GM23338 (cell line): ENCODE data around the gene HIPK1. TPM values are rescaled to one million over a fixed set of nuclear protein-coding genes. Genes with fewer than 3 reads are reported as not detected.

ENCODE experiments used
- ATAC-seq: fragments of 200-7000 bp; cut with Tn5 transposase; 3 replicates; pipeline ENCODE4 v1.9.1; 2020
- DNase-seq: peaks from one replicate; pipeline ENCODE4 v3.0.0-alpha.2; 2015; ENCODE audit warnings: low spot score
- H2AFZ ChIP-seq: fragments of 200-600 bp; sonication (generic); 2 replicates; pipeline ENCODE4 v1.8.0; 2016; ENCODE audit warnings: antibody characterized with exemption, mild to moderate bottlenecking, moderate library complexity
- H3F3A ChIP-seq: fragments of 200-600 bp; sonication (generic); replicated peaks from 2 replicates; pipeline ENCODE4 v1.8.0; 2017; ENCODE audit warnings: antibody characterized with exemption, mixed run types, low read depth
- H3K27ac ChIP-seq: fragments of 200-600 bp; sonication (generic); 2 replicates; pipeline ENCODE4 v1.6.1; 2016; ENCODE audit warnings: low read depth
- H3K27me3 ChIP-seq: fragments of 200-600 bp; sonication (generic); 2 replicates; pipeline ENCODE4 v1.8.0; 2016; ENCODE audit warnings: mild to moderate bottlenecking, mixed run types, moderate library complexity; ENCODE audit not compliant: insufficient read depth
- H3K36me3 ChIP-seq: fragments of 200-600 bp; sonication (generic); 2 replicates; pipeline ENCODE4 v1.8.0; 2016; ENCODE audit warnings: mild to moderate bottlenecking; ENCODE audit not compliant: insufficient read depth
- H3K4me1 ChIP-seq: fragments of 200-600 bp; sonication (generic); 2 replicates; pipeline ENCODE4 v1.8.0; 2016; ENCODE audit warnings: mild to moderate bottlenecking, moderate library complexity; ENCODE audit not compliant: insufficient read depth
- H3K4me2 ChIP-seq: fragments of 200-600 bp; sonication (generic); 2 replicates; pipeline ENCODE4 v1.7.1; 2017; ENCODE audit warnings: mixed run types
- H3K4me3 ChIP-seq: fragments of 200-600 bp; sonication (generic); 2 replicates; pipeline ENCODE4 v1.6.1; 2016; ENCODE audit warnings: mixed run types
- H3K79me2 ChIP-seq: fragments of 200-600 bp; sonication (generic); replicated peaks from 2 replicates; pipeline ENCODE4 v1.8.0; 2017; ENCODE audit warnings: mild to moderate bottlenecking; ENCODE audit not compliant: insufficient read depth
- H3K9me2 ChIP-seq: fragments of 200-600 bp; sonication (generic); 2 replicates; pipeline ENCODE4 v1.8.0; 2017; ENCODE audit not compliant: insufficient read depth
- H4K20me1 ChIP-seq: fragments of 200-600 bp; sonication (generic); replicated peaks from 2 replicates; pipeline ENCODE4 v1.8.0; 2017; ENCODE audit warnings: mild to moderate bottlenecking; ENCODE audit not compliant: insufficient read depth
- H3K27ac Mint-ChIP-seq: 2 replicates; pipeline ENCODE4 v1.8.0; 2020; ENCODE audit warnings: inconsistent platforms, mild to moderate bottlenecking, moderate library complexity, mixed read lengths
- H3K27me3 Mint-ChIP-seq: 3 replicates; pipeline ENCODE4 v1.8.0; 2022; ENCODE audit warnings: low read depth, mild to moderate bottlenecking, moderate library complexity, mixed read lengths, inconsistent platforms; ENCODE audit not compliant: insufficient read depth, poor library complexity
- H3K36me3 Mint-ChIP-seq: 3 replicates; pipeline ENCODE4 v1.8.0; 2021; ENCODE audit warnings: low read depth, mild to moderate bottlenecking, inconsistent platforms, moderate library complexity, mixed read lengths
- H3K4me1 Mint-ChIP-seq: 3 replicates; pipeline ENCODE4 v1.8.0; 2020; ENCODE audit warnings: mild to moderate bottlenecking, inconsistent platforms, mixed read lengths
- H3K4me3 Mint-ChIP-seq: 3 replicates; pipeline ENCODE4 v1.8.0; 2021; ENCODE audit warnings: moderate library complexity, mild to moderate bottlenecking, inconsistent platforms, mixed read lengths
- H3K9me3 Mint-ChIP-seq: 3 replicates; pipeline ENCODE4 v1.8.0; 2020; ENCODE audit warnings: moderate library complexity, mild to moderate bottlenecking, inconsistent platforms, mixed read lengths
- CREB1 ChIP-seq: fragments of 250-450 bp; sonication (Bioruptor Pico); IDR thresholded peaks from 2 replicates; pipeline ENCODE4 v1.5.0; 2020; ENCODE audit warnings: low read depth, mild to moderate bottlenecking, moderate library complexity
- EZH2 ChIP-seq: fragments of 200-600 bp; sonication (generic); IDR thresholded peaks from one replicate; pipeline ENCODE4 v1.8.0; 2017; ENCODE audit warnings: antibody characterized with exemption, mild to moderate bottlenecking, low read depth; ENCODE audit not compliant: unreplicated experiment
- EZH2phosphoT487 ChIP-seq: fragments of 200-600 bp; sonication (generic); IDR thresholded peaks from one replicate; pipeline ENCODE4 v1.8.1; 2018; ENCODE audit warnings: antibody characterized with exemption; ENCODE audit not compliant: unreplicated experiment
- JUNB ChIP-seq: IDR thresholded peaks from one replicate; pipeline ENCODE4 v1.6.1; 2016; ENCODE audit warnings: antibody characterized with exemption; ENCODE audit not compliant: unreplicated experiment
- POLR2AphosphoS5 ChIP-seq: IDR thresholded peaks from 2 replicates; pipeline ENCODE4 v1.6.1; 2016; ENCODE audit warnings: antibody characterized with exemption, low read depth
- STAT1 ChIP-seq: IDR thresholded peaks from one replicate; pipeline ENCODE4 v1.6.1; 2016; ENCODE audit warnings: antibody characterized with exemption; ENCODE audit not compliant: unreplicated experiment
- ZNF114 ChIP-seq: fragments of 250-450 bp; sonication (Bioruptor Pico); IDR thresholded peaks from 2 replicates; pipeline ENCODE4 v1.5.0; 2020; ENCODE audit warnings: mild to moderate bottlenecking, moderate library complexity
- polyA plus RNA-seq: library from polyadenylated mRNA; unstranded; fragments of >200 nt; fragmentation: Nextera tagmentation; extraction: Ambion mirVana; gene quantifications from 2 replicates; pipeline ENCODE4 v1.2.1, GENCODE V29; 2016
- total RNA-seq: library from RNA; depleted of rRNA; stranded (reverse); fragments of >200 nt; shearing (Covaris generic); gene quantifications from 2 replicates; pipeline ENCODE4 v1.2.3, GENCODE V29; 2014
- TF ChIP-seq, protein P1 (sequence below): IDR thresholded peaks from 2 replicates; pipeline ENCODE4 v1.6.1; 2016; ENCODE audit warnings: antibody characterized with exemption
- TF ChIP-seq, protein P2 (sequence below), 2 experiments: fragments of 200-600 bp in 1 of 2; sonication (generic) in 1 of 2; conservative IDR thresholded peaks; 2 replicates each; pipeline versions ENCODE4 v1.5.1 to v1.6.1; 2016 to 2017; ENCODE audit warnings: antibody characterized with exemption in 2 of 2, low read depth in 2 of 2, mild to moderate bottlenecking in 2 of 2, moderate library complexity in 1 of 2
- TF ChIP-seq, protein P3 (sequence below): IDR thresholded peaks from one replicate; pipeline ENCODE4 v1.6.1; 2018; ENCODE audit warnings: antibody characterized with exemption; ENCODE audit not compliant: unreplicated experiment

HIPK1 gene
- total and polyA plus RNA-seq, 2 experiments from 2014 or later: 14.3 to 47.5 TPM

DNA sequence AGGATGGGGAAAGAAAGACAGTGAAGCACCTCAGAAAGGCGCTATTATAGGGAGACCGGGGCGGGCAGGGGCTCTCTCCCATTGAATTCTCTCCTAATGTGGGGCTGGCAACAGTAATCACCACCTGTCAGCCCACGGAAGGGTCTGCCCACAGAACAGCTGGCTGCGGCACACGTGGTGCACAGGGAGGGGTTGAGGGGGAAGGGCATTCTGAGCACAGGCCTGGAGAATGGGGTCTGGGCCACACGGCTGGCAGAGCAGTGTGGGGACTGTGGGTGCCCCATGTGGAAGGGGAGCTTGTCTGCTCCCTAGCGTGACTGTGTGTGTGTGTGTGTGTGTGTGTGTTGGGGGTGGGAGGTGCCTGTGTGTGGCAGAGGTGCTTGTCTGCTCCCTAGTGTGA is 54.3 kb downstream of the HIPK1 start:
- peaks cover 5% of the 10 kb centered on the region; the same call in 1 of the 2 replicates for H3F3A ChIP-seq
- no peak overlapping the region for H3K4me3 Mint-ChIP-seq
- H3K27ac Mint-ChIP-seq: no peak overlapping the region
- no peak for TF ChIP-seq EZH2
- no peaks in the 10 kb centered on the region for H3K9me2 ChIP-seq
- peaks cover 67% of the 10 kb centered on the region for H3K36me3 Mint-ChIP-seq
- H3K36me3 ChIP-seq: peaks cover 3% of the 10 kb centered on the region; the same call in 1 of the 2 replicates
- DNase-seq (no peak), ATAC-seq (no peak)
- no peak overlapping the region for H3K4me3 ChIP-seq
- H2AFZ ChIP-seq: no peak overlapping the region
- peaks cover 26% of the 10 kb centered on the region for H3K27me3 Mint-ChIP-seq
- no peak overlapping the region for H3K27ac ChIP-seq
- H3K27me3 ChIP-seq: no peaks in the 10 kb centered on the region
- peaks cover 44% of the 10 kb centered on the region for H3K9me3 Mint-ChIP-seq
- H3K4me2 ChIP-seq: no peak overlapping the region
- H3K4me1 Mint-ChIP-seq: peaks cover 54% of the 10 kb centered on the region
- peaks cover 28% of the 10 kb centered on the region for H3K4me1 ChIP-seq
- no peaks in the 10 kb centered on the region for H4K20me1 ChIP-seq
- H3K79me2 ChIP-seq: peaks cover 10% of the 10 kb centered on the region; the same call in 1 of the 2 replicates

DNA sequence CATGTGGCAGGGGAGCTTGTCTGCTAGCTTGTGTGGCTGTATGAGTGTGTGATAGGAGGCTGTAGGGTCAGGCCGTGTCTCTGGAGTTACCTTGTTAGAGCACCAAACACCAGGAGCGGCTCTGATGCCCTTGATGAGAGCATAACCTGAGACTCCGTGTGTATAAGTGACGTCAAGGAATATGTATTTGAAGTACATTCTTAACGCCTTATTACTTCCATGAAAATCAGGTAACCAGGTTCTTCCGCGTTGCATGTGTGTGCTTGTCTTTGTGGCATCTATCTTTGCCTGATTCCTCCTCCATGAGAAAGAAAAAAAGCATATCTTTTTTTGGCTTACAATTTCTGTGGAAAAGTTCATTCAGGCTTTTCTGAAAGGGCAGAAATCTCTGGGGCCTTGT is 54.7 kb downstream of the HIPK1 start:
- no peak for DNase-seq
- Histone ChIP-seq H3K4me2 (no peak overlapping the region), H3K27me3 (no peaks in the 10 kb centered on the region), H2AFZ (no peak overlapping the region), H3K4me1 (peaks cover 25% of the 10 kb centered on the region), H3K27ac (no peak overlapping the region), H3K4me3 (no peak overlapping the region), H3K9me2 (0 out of 2 replicates have a peak, but pooled peaks cover under 1% of the 10 kb centered on the region), H3K36me3 (peaks cover 3% of the 10 kb centered on the region; the same call in 1 of the 2 replicates), H3F3A (peaks cover 5% of the 10 kb centered on the region; the same call in 1 of the 2 replicates), H3K79me2 (peaks cover 10% of the 10 kb centered on the region; the same call in 1 of the 2 replicates), H4K20me1 (no peaks in the 10 kb centered on the region)
- Mint-ChIP-seq H3K27ac (no peak overlapping the region), H3K4me3 (no peak overlapping the region), H3K4me1 (peaks cover 49% of the 10 kb centered on the region), H3K27me3 (peaks cover 26% of the 10 kb centered on the region), H3K9me3 (peaks cover 44% of the 10 kb centered on the region), H3K36me3 (peaks cover 67% of the 10 kb centered on the region)
- no peak for ATAC-seq
- TF ChIP-seq, protein P1, sequence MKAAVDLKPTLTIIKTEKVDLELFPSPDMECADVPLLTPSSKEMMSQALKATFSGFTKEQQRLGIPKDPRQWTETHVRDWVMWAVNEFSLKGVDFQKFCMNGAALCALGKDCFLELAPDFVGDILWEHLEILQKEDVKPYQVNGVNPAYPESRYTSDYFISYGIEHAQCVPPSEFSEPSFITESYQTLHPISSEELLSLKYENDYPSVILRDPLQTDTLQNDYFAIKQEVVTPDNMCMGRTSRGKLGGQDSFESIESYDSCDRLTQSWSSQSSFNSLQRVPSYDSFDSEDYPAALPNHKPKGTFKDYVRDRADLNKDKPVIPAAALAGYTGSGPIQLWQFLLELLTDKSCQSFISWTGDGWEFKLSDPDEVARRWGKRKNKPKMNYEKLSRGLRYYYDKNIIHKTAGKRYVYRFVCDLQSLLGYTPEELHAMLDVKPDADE: no peak
- TF ChIP-seq STAT1: no peak
- TF ChIP-seq CREB1: no peak
- no peak for TF ChIP-seq POLR2AphosphoS5
- TF ChIP-seq, protein P2, sequence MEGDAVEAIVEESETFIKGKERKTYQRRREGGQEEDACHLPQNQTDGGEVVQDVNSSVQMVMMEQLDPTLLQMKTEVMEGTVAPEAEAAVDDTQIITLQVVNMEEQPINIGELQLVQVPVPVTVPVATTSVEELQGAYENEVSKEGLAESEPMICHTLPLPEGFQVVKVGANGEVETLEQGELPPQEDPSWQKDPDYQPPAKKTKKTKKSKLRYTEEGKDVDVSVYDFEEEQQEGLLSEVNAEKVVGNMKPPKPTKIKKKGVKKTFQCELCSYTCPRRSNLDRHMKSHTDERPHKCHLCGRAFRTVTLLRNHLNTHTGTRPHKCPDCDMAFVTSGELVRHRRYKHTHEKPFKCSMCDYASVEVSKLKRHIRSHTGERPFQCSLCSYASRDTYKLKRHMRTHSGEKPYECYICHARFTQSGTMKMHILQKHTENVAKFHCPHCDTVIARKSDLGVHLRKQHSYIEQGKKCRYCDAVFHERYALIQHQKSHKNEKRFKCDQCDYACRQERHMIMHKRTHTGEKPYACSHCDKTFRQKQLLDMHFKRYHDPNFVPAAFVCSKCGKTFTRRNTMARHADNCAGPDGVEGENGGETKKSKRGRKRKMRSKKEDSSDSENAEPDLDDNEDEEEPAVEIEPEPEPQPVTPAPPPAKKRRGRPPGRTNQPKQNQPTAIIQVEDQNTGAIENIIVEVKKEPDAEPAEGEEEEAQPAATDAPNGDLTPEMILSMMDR (conservative IDR thresholded peaks at IDR 0.05; ENCODE audit: low read depth in 2 of 2): no peak
- no peak for TF ChIP-seq JUNB
- TF ChIP-seq EZH2: no peak
- TF ChIP-seq ZNF114 (CRISPR knock-in tag): no peak
- TF ChIP-seq, protein P3, sequence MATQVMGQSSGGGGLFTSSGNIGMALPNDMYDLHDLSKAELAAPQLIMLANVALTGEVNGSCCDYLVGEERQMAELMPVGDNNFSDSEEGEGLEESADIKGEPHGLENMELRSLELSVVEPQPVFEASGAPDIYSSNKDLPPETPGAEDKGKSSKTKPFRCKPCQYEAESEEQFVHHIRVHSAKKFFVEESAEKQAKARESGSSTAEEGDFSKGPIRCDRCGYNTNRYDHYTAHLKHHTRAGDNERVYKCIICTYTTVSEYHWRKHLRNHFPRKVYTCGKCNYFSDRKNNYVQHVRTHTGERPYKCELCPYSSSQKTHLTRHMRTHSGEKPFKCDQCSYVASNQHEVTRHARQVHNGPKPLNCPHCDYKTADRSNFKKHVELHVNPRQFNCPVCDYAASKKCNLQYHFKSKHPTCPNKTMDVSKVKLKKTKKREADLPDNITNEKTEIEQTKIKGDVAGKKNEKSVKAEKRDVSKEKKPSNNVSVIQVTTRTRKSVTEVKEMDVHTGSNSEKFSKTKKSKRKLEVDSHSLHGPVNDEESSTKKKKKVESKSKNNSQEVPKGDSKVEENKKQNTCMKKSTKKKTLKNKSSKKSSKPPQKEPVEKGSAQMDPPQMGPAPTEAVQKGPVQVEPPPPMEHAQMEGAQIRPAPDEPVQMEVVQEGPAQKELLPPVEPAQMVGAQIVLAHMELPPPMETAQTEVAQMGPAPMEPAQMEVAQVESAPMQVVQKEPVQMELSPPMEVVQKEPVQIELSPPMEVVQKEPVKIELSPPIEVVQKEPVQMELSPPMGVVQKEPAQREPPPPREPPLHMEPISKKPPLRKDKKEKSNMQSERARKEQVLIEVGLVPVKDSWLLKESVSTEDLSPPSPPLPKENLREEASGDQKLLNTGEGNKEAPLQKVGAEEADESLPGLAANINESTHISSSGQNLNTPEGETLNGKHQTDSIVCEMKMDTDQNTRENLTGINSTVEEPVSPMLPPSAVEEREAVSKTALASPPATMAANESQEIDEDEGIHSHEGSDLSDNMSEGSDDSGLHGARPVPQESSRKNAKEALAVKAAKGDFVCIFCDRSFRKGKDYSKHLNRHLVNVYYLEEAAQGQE: no peak
- no peak for TF ChIP-seq EZH2phosphoT487
